Measurements from ENCODE around the gene MYCBP2.

DNA sequence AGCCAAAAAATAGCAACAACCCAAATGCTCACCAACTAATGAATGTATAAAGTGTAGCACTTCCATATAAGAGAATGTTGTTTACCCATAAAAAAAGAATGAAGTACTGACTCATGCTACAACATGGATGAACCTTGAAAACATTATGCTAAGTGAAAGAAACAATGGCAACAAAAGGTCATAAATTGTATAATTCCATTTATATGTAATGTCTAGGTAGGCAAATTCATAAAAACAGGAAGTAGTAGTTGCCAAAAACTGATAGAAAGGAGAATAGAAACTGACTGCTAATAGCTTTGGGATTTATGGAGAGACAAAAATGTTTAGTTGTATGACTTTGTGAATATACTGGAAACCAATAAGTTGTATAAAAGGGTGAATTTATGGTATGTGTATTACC is 21.6 kb downstream of the MYCBP2 start:
- TF ChIP-seq CTCF (IDR thresholded peaks at IDR 0.05) = no peak
- TF ChIP-seq POLR2A (IDR thresholded peaks at IDR 0.05) = no peak

Data from vagina (tissue), 2 donors.